ENCODE measurements around the gene PFKM.

The PFKM gene

DNA sequence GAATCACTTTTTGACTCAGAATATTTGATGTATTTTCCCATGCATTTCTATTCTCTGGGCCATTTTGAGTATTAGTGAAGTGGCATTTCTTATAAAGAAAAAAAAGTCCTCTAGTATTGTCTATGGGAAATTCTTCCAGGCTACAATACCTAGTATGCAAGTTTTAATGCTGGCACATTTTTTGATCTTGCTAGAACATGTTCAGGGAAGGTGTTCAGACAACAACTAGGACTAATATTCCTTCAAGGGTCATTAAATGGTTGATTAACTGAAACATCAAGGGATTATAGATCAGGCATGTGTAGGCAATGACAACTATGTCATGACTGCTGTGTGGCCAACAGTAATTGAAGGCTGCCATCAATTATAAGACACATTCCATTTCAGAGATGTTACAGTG is 71.9 kb downstream of the PFKM start:
- no peak for DNase-seq

DNA sequence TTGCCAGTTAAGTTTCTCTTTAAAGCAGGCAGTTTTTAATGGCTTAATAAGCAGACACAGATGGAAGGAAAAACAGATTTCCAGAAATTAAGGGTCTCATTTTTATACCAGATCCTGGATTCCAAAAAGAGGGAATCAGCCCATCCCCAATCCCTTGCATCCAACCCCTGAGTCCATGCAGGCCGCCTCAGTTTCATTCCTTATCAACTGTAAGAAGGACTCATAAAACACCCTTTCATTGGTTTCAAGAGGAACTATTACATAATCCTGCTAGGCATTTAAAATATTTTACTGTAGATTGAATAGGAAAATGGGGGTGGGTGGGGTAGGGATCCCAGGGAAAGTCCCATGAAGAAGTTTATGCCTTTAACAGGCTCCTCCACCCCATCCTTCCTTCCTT is 73.7 kb downstream of the PFKM start:
- no peak for DNase-seq

DNA sequence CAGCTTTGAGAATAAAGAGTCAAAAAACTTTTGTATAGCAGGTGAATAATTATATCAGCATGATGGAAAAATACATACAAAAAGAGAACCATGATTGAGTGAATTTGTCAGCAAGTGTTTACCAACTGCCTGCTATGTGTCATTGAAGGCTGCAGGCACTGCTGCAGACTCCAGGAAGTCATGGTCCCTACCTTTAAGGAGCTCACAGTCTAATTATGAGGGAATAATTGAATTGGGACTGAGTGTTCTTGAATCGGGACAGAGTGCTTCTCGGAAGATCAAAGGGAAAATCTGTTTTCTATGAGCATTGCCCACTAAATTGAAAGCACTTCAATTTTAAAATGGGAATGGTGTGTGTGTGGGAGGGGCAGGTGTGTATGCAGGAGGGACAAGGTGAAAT is 74.5 kb downstream of the PFKM start:
- no peak for DNase-seq

DNA sequence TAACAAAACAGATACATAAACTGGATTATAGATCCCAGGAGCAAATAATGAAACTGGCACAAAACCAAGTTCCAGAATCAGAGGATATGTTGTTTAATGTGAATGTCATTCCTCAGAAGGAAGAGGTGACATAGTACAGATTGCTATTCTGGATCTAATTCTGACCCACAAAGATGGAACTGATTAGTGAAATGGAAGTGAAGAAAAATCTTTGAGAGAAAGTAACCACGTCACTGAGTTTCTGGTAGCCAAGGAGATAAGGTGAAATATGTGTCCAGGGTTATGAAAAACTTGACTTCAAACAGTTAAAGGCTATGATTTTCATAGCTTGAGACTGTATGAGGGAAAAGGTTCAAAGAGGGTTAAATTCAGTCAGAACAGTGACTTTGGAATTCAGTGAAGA is 75.6 kb downstream of the PFKM start:
- no peak for DNase-seq
